Effector memory CD4-positive, alpha-beta T cell (primary cell): Measurements from ENCODE around the gene MYO3B.

ENCODE experiments used
- DNase-seq, 3 donors: peaks; one replicate each; pipeline ENCODE4 v3.0.0-alpha.2; 2020
- H3K27ac ChIP-seq: 2 replicates; pipeline ENCODE4 v1.7.0; 2013; ENCODE audit warnings: mild to moderate bottlenecking, low read length, moderate library complexity; ENCODE audit not compliant: insufficient read depth, poor library complexity, severe bottlenecking
- H3K27me3 ChIP-seq: replicated peaks from 2 replicates; pipeline ENCODE4 v1.7.0; 2013; ENCODE audit warnings: mild to moderate bottlenecking, low read length; ENCODE audit not compliant: insufficient read depth, control insufficient read depth, poor library complexity, severe bottlenecking
- H3K36me3 ChIP-seq: 2 replicates; pipeline ENCODE4 v1.7.0; 2013; ENCODE audit warnings: mild to moderate bottlenecking, low read length, moderate library complexity; ENCODE audit not compliant: control insufficient read depth, insufficient read depth
- H3K4me1 ChIP-seq: 2 replicates; pipeline ENCODE4 v1.7.0; 2013; ENCODE audit warnings: low read length, mild to moderate bottlenecking; ENCODE audit not compliant: control insufficient read depth, insufficient read depth, poor library complexity, severe bottlenecking
- H3K4me3 ChIP-seq: 2 replicates; pipeline ENCODE4 v1.7.0; 2013; ENCODE audit warnings: low read length, low read depth, mild to moderate bottlenecking; ENCODE audit not compliant: insufficient read depth, poor library complexity, severe bottlenecking
- H3K9me3 ChIP-seq: 2 replicates; pipeline ENCODE4 v1.7.0; 2013; ENCODE audit warnings: mild to moderate bottlenecking, low read length, moderate library complexity; ENCODE audit not compliant: control insufficient read depth

Gene MYO3B

DNA sequence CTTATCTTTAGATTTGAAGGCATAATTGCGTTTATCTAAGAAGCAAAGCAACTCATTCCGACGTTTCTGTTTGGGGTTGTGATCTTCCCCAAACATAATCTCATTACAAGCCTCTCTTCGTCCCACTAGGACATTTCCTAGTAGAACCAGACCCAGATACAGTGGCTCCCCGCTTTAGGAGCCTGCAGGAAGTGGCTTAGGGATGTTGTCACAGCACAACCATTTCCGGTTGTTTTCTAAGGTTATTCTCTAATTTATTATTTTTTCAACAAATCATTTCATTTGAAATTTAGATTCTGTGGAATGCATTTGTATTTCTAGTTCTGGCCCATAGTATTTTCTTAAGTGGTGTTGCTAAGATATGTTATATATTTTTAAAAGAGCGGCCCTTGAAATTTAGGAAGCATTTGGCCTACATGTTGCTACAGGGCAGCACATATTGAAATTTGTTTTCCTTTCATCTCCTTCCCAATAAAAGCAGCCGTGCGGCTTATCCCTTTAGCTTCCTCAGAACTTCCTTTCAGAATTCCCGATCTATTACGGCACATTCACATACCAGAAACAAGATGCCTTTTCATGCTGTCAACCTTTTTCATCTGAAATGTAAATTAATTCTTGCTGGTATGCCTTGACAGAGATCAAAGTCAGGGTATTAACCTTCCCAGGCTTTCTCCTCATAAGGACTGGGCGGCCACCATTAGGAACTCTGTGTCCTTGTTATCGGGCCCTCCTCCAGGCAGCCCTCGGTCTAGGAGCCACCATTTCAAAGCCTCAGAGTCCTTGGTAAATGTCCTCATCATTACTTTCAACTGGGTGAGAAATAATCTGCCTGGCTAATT, 326.2 kb downstream of the MYO3B start:
- no peaks in the 10 kb centered on the region for H3K36me3 ChIP-seq
- no peaks in the 10 kb centered on the region for H3K4me1 ChIP-seq
- H3K27me3 ChIP-seq: no peaks in the 10 kb centered on the region
- DNase-seq: no peak
- H3K4me3 ChIP-seq: no peak overlapping the region
- no peaks in the 10 kb centered on the region for H3K9me3 ChIP-seq
- no peak overlapping the region for H3K27ac ChIP-seq

DNA sequence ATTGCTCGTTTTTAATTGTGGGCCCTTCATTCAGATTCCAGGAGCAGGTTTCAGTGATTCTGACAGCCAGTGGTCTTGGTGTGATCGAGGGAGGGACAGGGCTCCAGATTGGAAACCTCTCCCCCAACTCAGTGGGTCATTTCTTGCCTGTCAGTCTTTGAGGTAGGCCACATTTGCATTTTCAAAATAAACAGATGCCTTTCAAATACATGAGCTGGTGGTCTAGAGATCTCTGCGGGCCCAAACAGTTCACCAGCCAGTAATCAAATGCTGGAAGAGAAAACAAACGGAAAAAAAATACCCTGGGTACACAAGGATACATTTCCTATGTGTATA, 326.8 kb downstream of the MYO3B start:
- Histone ChIP-seq H3K36me3 (no peaks in the 10 kb centered on the region), H3K4me3 (no peak overlapping the region), H3K9me3 (no peaks in the 10 kb centered on the region), H3K27me3 (no peaks in the 10 kb centered on the region), H3K4me1 (no peaks in the 10 kb centered on the region), H3K27ac (no peak overlapping the region)
- no peak for DNase-seq

DNA sequence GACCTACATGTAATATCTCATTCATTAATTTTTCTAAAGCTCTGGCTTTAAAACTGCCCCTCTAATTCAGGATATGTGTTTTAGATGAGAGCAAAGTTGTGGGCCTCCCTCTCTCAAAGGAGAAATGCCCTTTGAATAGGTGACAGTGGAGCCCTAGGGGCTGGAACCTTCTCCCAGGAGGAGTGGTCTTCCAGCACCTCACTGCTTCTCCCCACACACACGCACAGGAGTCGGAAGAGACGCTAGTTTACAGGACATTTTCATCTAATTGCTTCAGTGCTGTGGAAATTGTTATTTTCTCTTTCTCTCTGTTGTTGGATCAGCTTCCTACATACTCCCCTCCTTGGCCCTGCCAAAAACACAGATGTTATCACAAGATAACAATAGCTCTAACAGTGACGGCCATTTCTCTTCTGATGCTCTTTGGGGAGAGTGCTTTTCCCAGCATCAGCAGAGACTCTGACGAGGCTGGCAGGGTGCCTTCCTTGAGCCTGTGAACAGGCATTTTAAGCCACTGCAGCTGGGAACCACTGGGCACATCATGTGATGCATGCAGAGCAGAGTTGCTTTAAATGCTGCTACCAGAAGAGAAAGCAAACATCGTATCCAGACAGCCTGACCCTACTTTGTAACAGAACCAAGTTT, 327.8 kb downstream of the MYO3B start:
- H3K36me3 ChIP-seq: no peaks in the 10 kb centered on the region
- H3K9me3 ChIP-seq: no peaks in the 10 kb centered on the region
- H3K4me3 ChIP-seq: no peak overlapping the region
- no peak overlapping the region for H3K27ac ChIP-seq
- H3K27me3 ChIP-seq: no peaks in the 10 kb centered on the region
- no peaks in the 10 kb centered on the region for H3K4me1 ChIP-seq
- DNase-seq: no peak

DNA sequence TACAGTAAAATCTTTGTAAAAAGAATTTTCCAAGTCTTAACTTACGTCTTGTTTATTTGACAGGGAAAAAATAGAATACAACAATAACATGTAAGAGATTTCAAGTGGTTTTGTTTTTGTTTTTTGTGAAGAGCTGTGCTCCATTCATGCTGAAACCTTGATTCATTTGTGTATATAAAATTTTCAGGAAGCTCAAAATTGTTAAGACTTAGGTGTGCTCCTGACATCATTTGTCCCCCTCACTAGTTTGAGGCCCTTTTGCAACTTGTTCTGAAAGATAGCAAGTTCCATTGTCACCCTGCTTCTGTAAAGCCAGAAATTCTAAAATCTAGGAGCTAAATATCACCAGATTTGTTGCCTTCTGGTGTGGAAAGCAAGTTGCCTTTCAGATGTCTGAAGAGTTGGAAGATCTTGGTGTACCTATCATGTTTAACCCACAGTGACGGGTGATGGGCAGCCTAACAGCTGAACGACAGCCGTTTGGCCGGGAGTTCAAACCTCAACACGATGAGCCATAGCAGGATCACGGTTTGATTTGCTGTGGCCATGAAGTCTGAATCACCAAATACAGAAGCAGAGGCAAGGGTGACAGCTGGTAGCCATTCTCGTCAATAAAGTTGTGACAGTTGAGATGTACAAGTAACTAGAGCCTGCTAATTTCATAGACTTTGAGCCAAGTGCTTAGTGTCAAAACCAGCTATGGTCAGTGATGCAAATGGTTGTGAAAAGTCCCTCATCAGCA, 331.7 kb downstream of the MYO3B start:
- no peak overlapping the region for H3K4me3 ChIP-seq
- no peak overlapping the region for H3K27ac ChIP-seq
- no peaks in the 10 kb centered on the region for H3K4me1 ChIP-seq
- H3K9me3 ChIP-seq: no peaks in the 10 kb centered on the region
- H3K27me3 ChIP-seq: no peaks in the 10 kb centered on the region
- no peaks in the 10 kb centered on the region for H3K36me3 ChIP-seq
- no peak for DNase-seq

DNA sequence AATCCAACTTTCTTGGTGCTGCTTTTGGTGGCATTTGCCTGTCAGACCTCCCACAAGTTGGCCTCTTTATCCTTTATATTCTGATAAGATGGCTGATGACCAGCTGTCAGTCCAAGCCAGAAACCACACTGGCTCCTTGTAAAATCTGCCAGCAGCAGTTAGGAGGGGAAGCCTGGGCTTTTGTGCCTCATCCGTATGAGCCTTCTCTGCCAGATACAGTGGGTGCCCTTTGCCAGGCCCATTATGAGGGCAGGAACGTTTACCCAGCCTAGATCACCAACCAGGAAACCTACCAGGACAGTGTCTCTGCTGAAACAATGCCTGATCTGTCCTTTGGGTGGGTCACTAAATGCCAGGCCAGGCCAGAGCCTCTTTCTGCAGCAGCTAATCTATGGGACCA, 334.3 kb downstream of the MYO3B start:
- DNase-seq: no peak
- no peak overlapping the region for H3K4me3 ChIP-seq
- H3K27me3 ChIP-seq: peaks cover 2% of the 10 kb centered on the region
- no peak overlapping the region for H3K27ac ChIP-seq
- no peaks in the 10 kb centered on the region for H3K9me3 ChIP-seq
- H3K36me3 ChIP-seq: no peaks in the 10 kb centered on the region
- H3K4me1 ChIP-seq: no peaks in the 10 kb centered on the region

DNA sequence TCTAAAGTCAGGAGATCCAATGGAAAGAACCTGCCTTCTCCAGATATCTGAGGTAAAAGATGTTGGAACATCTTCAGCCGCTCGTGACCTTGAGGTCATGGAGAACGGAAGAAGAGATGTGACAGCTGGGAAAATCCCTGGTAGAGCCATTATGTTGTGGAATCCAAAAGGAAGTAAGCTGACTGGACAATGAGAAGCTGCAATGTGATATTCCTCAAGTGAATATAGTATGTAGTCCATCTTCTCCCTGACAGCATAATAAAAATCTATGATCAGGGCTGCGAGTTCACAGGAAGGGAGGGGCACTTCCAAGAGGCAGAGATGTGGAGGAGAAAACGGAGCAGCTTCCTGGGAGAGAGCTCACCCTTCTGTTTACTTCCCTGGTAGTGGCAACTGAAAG, 336.2 kb downstream of the MYO3B start:
- H3K27ac ChIP-seq: no peak overlapping the region
- no peak for DNase-seq
- no peak overlapping the region for H3K4me3 ChIP-seq
- no peaks in the 10 kb centered on the region for H3K9me3 ChIP-seq
- H3K36me3 ChIP-seq: no peaks in the 10 kb centered on the region
- no peaks in the 10 kb centered on the region for H3K4me1 ChIP-seq
- H3K27me3 ChIP-seq: peaks cover 2% of the 10 kb centered on the region

DNA sequence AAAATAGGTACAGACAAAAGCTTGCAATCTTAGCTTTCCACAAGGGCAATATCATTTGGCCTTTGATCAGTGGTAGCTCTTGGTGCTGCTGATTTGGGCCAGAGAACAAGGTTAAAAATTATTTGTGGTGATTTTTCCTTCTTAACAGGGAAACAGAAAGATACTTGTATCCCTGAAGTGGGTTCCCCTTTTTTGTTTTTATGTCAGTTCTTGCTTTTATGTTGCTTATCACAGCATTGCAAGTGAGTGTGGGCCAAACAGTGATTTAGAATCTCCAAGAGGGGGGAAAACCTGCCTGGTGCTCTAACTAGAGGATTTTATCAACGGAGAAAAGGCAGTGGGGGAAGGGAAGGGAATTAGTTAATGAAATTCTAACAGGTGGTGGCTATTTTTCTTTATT, 339.6 kb downstream of the MYO3B start:
- H3K27me3 ChIP-seq: peaks cover 2% of the 10 kb centered on the region
- DNase-seq: no peak
- no peaks in the 10 kb centered on the region for H3K4me1 ChIP-seq
- no peaks in the 10 kb centered on the region for H3K9me3 ChIP-seq
- H3K4me3 ChIP-seq: no peak overlapping the region
- no peaks in the 10 kb centered on the region for H3K36me3 ChIP-seq
- H3K27ac ChIP-seq: no peak overlapping the region

DNA sequence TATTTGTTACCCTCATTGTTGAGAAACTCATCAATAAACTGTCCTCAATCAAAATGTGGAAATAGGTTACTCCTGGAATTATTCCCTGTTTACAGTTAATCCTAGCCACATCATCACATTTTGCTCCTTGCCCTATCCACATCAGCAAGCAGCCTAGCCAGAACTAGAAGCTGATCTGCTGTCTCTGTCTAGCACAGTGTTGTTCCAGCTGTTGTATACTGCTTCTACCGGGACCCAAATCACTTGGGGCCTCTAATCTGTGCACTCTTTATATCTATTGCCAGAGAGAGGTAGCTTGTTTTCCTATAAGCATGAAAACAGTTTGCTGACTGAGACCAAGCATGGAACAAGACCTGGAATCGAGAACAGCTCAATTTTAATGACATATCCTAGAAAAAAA, 341.0 kb downstream of the MYO3B start:
- Histone ChIP-seq H3K27me3 (peaks cover 2% of the 10 kb centered on the region), H3K27ac (no peak overlapping the region), H3K36me3 (no peaks in the 10 kb centered on the region), H3K4me1 (no peaks in the 10 kb centered on the region), H3K4me3 (no peak overlapping the region), H3K9me3 (no peaks in the 10 kb centered on the region)
- DNase-seq: no peak

DNA sequence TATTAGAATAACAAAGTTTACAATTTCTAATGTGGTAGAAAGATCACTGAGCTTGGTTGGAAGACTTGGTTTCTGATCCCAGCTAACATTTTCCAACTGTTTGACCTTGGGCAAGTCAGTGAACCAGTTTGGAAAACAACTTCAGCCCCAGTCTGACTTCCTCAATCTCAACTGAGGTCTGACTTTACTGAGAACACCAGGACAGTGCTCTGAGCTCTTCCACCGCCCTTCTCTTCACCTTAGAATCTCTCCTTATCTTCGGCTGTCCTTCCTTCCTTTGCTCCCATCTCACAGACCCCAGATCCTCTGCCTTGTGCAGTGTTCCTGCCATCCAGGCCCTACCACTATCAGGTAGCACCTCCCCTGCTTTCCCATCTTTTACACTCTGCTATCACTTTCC, 343.4 kb downstream of the MYO3B start:
- Histone ChIP-seq H3K4me3 (no peak overlapping the region), H3K4me1 (no peaks in the 10 kb centered on the region), H3K27ac (no peak overlapping the region), H3K36me3 (no peaks in the 10 kb centered on the region), H3K9me3 (no peaks in the 10 kb centered on the region), H3K27me3 (no peaks in the 10 kb centered on the region)
- no peak for DNase-seq

DNA sequence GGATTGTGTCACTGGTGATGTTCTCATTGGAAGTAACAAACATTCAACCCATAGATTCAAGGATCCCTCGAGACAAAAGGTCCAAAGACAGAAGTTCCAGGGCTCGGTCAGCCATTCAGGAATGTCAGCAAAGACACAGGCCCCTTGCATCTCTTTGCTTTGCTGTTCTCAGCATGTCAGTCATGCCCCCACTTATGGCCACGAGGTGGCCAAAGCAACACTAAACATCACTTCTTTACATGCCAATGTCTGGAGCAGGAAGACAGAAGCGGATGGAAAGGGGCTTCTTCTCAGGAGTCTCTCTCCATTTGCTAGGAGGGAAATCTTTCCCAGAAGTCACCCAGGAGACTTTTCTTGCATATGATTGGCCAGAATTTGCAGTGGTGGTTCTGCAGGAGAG, 345.6 kb downstream of the MYO3B start:
- Histone ChIP-seq H3K36me3 (no peaks in the 10 kb centered on the region), H3K4me1 (no peaks in the 10 kb centered on the region), H3K9me3 (no peaks in the 10 kb centered on the region), H3K27ac (no peak overlapping the region), H3K27me3 (no peaks in the 10 kb centered on the region), H3K4me3 (no peak overlapping the region)
- DNase-seq: no peak
